ENCODE results near the gene TUT4.

- TF ChIP-seq CTCF (IDR thresholded peaks at IDR 0.05) = no peak
- TF ChIP-seq POLR2AphosphoS5 (IDR thresholded peaks at IDR 0.05) = no peak
Observed at GRCh38 chr1:52580283-52580682, 27.4 kb upstream of the TUT4 start.
